OCI-LY7 (cell line): ENCODE data around the gene RBMS1.

Source experiments
- EZH2phosphoT487 ChIP-seq: fragments of 200-600 bp; sonication (generic); IDR thresholded peaks from 2 replicates; pipeline ENCODE4 v1.6.1; 2018; ENCODE audit warnings: low read depth, borderline replicate concordance, mild to moderate bottlenecking, mixed run types, antibody characterized with exemption, low read length, moderate library complexity, mixed read lengths
- TF ChIP-seq, protein P1 (sequence below): fragments of 200-600 bp; sonication (generic); conservative IDR thresholded peaks from 2 replicates; pipeline ENCODE4 v1.5.1; 2014; ENCODE audit warnings: mild to moderate bottlenecking, antibody characterized with exemption, low read length, moderate library complexity, mixed read lengths

- TF ChIP-seq, protein P1, sequence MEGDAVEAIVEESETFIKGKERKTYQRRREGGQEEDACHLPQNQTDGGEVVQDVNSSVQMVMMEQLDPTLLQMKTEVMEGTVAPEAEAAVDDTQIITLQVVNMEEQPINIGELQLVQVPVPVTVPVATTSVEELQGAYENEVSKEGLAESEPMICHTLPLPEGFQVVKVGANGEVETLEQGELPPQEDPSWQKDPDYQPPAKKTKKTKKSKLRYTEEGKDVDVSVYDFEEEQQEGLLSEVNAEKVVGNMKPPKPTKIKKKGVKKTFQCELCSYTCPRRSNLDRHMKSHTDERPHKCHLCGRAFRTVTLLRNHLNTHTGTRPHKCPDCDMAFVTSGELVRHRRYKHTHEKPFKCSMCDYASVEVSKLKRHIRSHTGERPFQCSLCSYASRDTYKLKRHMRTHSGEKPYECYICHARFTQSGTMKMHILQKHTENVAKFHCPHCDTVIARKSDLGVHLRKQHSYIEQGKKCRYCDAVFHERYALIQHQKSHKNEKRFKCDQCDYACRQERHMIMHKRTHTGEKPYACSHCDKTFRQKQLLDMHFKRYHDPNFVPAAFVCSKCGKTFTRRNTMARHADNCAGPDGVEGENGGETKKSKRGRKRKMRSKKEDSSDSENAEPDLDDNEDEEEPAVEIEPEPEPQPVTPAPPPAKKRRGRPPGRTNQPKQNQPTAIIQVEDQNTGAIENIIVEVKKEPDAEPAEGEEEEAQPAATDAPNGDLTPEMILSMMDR, result no peak
- TF ChIP-seq EZH2phosphoT487, result no peak
Observed at GRCh38 chr2:160471950-160472349, 21.7 kb downstream of the RBMS1 start.
